Heart left ventricle (tissue), 16 donors: ENCODE results near the gene OLA1. TPM values are rescaled to one million over a fixed set of nuclear protein-coding genes. Genes with fewer than 3 reads are reported as not detected.

Experiments used
- ATAC-seq, 4 donors: fragments of 200-7000 bp; cut with Tn5 transposase; one replicate each; pipeline ENCODE4 v1.9.1; 2020 to 2022; ENCODE audit warnings: moderate library complexity in 4 of 4, mild to moderate bottlenecking in 3 of 4, moderate number of reproducible peaks in 1 of 4
- DNase-seq, 5 donors: peaks; one replicate each; pipeline ENCODE4 v3.0.0-alpha.2; 2020
- H3K27ac ChIP-seq, 12 donors: fragments of 200-600 bp; sonication (generic) in 4 of 12; one replicate each; pipeline versions ENCODE4 v1.5.0 to v1.8.0; 2016 to 2022; ENCODE audit warnings: mild to moderate bottlenecking in 2 of 12
- H3K27me3 ChIP-seq, 9 donors: fragments of 200-600 bp; sonication (generic) in 2 of 9; one replicate each; pipeline versions ENCODE4 v1.5.1 to v1.8.0; 2016 to 2022; ENCODE audit warnings: mild to moderate bottlenecking in 3 of 9
- H3K36me3 ChIP-seq, 9 donors: fragments of 200-600 bp; sonication (generic) in 2 of 9; one replicate each; pipeline versions ENCODE4 v1.5.0 to v1.8.0; 2018 to 2022; ENCODE audit warnings: mild to moderate bottlenecking in 2 of 9
- H3K4me1 ChIP-seq, 12 donors: fragments of 200-600 bp; sonication (generic) in 4 of 12; one replicate each; pipeline versions ENCODE4 v1.5.0 to v1.8.0; 2016 to 2022; ENCODE audit warnings: mild to moderate bottlenecking in 3 of 12
- H3K4me3 ChIP-seq, 12 donors: fragments of 200-600 bp; sonication (generic) in 4 of 12; one replicate each; pipeline versions ENCODE4 v1.5.0 to v1.8.0; 2017 to 2022; ENCODE audit warnings: mild to moderate bottlenecking in 9 of 12, moderate library complexity in 4 of 12
- H3K9me3 ChIP-seq, 12 donors: fragments of 200-600 bp; sonication (generic) in 4 of 12; one replicate each; pipeline versions ENCODE4 v1.5.0 to v1.8.0; 2016 to 2022; ENCODE audit warnings: mild to moderate bottlenecking in 1 of 12
- POLR2A ChIP-seq, 2 donors: fragments of 450-650 bp; IDR thresholded peaks; one replicate each; pipeline ENCODE4 v1.6.1; 2017; ENCODE audit warnings: antibody characterized with exemption in 2 of 2, mild to moderate bottlenecking in 2 of 2, moderate library complexity in 2 of 2
- WGBS, 4 donors: extraction: QIAGEN DNeasy Blood & Tissue Kit in 2 of 4; methylation state at CpG; one replicate each; pipeline versions ENCODE4 v1.1.5 to v1.1.7; 2013 to 2018; 5-methylcytosine and 5-hydroxymethylcytosine counted together
- intact Hi-C, 10 donors: fragments of 100-400 bp; cut with DNase I; formaldehyde crosslinking; loops; one replicate each; pipeline versions ENCODE4 v1.11.1 to v1.14.2; 2022
- polyA plus RNA-seq, 2 donors: library from polyadenylated mRNA; stranded (reverse); fragments of 200-250 nt; gene quantifications; one replicate each; pipeline ENCODE4 v1.2.3, GENCODE V29; 2013
- total RNA-seq, 9 donors: library from RNA; depleted of rRNA in 2 of 9; stranded (reverse); fragments of >200 nt in 2 of 9; fragmentation: NEBNext Ultra II Directional in 3 of 9; extraction: Animal tissue kit (Norgen Biotek cat#: 25700) in 3 of 9; gene quantifications; one replicate each; pipeline versions ENCODE4 v1.1.0 to v1.2.4, GENCODE V29; 2016 to 2023
- TF ChIP-seq, protein P1 (sequence below), 12 donors: fragments of 200-600 bp; sonication (generic) in 4 of 12; IDR thresholded peaks; one replicate each; pipeline versions ENCODE4 v1.5.0 to v1.8.0; 2018 to 2022; ENCODE audit warnings: antibody characterized with exemption in 12 of 12, mild to moderate bottlenecking in 5 of 12
- donor health status: ischemic (EF 13 %, LVEDD 7.1; RV severe dilation, severe dysfunction).
- donor health status: healthy with polysubstance abuse.
- donor health status: DM: no; HTN: yes; CAD: no.
- donor health status: DM: no; HTN: no; CAD: no.
- donor health status: ischemic (EF 25% LVEDD 6.9; RV normal size, moderate dysfunction).
- donor health status: ischemic (EF 25% LVEDD 5.7; RV mildly dilated, moderate dysfunction).
- donor health status: healthy.
- donor health status: DM: yes; HTN: yes; CAD: no.
- donor health status: ischemic (EF 35%, LVEDD 5.7; RV mildly dilated, moderate dysfunction).
- donor health status: nonischemic (EF 11% LVEDD 7.7; RV severe dilation, severe dysfunction).
- donor health status: DM: yes; HTN: yes; CAD: no.
- donor health status: PGD.
- donor health status: ischemic (EF 29% LVEDD 5.4; RV normal size, mild dysfunction).
- donor health status: nonischemic (EF 23%, LVEDD 6.1; RV moderate dilation, normal function).

The OLA1 gene
- total and polyA plus RNA-seq, 11 donors: 41.5 to 91.7 (median 72.5) TPM

DNA sequence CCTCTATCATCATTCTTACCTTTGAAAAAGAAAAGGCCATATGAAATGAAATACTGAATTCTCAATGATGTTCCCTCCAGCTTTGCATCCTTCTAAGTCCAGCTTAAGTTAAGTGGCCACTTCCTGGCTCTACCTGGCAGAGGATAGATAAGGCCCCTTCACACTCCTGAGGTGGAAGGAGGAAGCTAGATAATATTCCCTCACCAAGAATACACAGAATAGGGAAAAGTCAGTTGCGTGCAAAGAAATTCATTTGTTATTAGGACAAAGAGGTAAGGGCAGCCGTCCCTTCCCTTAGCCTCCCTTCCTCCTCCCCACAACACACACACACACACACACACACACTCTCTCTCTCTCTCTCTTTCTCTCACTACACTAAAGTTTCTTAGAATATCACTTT, 37.5 kb downstream of the OLA1 start:
- WGBS, 4 donors: 78 to 88% (median 82%) methylated on average over 2 of the region's 2 CpGs
- intact Hi-C loops: no loop called here
- no peaks in the 10 kb centered on the region for H3K27me3 ChIP-seq
- H3K4me1 ChIP-seq: peaks cover 0 to 5% (median 0%) of the 10 kb centered on the region in 12 donors
- no peaks in the 10 kb centered on the region for H3K9me3 ChIP-seq
- TF ChIP-seq, protein P1, sequence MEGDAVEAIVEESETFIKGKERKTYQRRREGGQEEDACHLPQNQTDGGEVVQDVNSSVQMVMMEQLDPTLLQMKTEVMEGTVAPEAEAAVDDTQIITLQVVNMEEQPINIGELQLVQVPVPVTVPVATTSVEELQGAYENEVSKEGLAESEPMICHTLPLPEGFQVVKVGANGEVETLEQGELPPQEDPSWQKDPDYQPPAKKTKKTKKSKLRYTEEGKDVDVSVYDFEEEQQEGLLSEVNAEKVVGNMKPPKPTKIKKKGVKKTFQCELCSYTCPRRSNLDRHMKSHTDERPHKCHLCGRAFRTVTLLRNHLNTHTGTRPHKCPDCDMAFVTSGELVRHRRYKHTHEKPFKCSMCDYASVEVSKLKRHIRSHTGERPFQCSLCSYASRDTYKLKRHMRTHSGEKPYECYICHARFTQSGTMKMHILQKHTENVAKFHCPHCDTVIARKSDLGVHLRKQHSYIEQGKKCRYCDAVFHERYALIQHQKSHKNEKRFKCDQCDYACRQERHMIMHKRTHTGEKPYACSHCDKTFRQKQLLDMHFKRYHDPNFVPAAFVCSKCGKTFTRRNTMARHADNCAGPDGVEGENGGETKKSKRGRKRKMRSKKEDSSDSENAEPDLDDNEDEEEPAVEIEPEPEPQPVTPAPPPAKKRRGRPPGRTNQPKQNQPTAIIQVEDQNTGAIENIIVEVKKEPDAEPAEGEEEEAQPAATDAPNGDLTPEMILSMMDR (IDR thresholded peaks at IDR 0.05): no peak
- no peak for TF ChIP-seq POLR2A (IDR thresholded peaks at IDR 0.05)
- ATAC-seq (no peak), DNase-seq (no peak)
- no peak overlapping the region for H3K27ac ChIP-seq
- no peaks in the 10 kb centered on the region for H3K36me3 ChIP-seq
- no peak overlapping the region for H3K4me3 ChIP-seq

DNA sequence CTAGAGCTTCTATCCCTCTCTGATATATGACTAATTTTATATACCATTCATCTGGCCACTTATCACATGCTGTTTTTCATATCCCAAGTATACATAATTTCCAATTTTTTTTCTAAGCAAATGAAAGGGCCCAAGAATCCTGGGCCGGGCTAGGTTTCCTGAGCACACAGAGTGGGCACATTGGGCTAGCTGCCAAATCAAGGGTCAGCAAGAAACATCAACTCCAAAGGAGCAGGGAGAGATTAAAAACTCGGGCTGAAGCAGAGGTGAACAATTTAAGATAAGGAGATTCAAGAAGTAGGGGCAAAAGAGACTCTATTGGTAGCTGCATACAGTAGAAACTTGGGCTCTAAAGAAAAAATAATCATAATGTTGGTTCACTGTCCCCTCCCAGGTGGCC, 39.0 kb downstream of the OLA1 start:
- intact Hi-C loops: no loop called here

DNA sequence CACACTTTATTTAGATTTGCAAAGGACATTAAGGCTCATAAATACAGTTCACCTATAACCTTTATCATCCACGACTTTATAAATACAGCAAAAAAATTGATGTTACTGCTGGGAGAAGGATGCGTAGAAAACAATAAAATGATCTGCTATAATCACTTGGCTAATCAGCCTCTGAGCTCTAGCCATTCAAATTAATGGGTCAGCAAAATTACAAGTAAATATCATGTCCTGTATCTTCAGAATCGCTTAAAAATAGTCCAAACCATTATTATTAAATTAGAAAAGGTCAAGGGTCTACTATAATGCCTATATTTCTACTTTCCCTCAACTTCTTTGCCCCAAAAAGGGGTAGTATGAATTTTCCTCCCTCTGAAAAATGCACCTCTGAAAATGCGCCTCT, 40.3 kb downstream of the OLA1 start:
- TF ChIP-seq, protein P1 (IDR thresholded peaks at IDR 0.05): no peak
- TF ChIP-seq POLR2A (IDR thresholded peaks at IDR 0.05): no peak
- Histone ChIP-seq H3K27ac (no peak overlapping the region), H3K4me1 (no peaks in the 10 kb centered on the region), H3K27me3 (no peaks in the 10 kb centered on the region), H3K4me3 (no peak overlapping the region), H3K9me3 (no peaks in the 10 kb centered on the region), H3K36me3 (no peaks in the 10 kb centered on the region)
- intact Hi-C loops: no loop called here
- DNase-seq (no peak), ATAC-seq (no peak)
- WGBS, 4 donors: 69 to 98% (median 90%) methylated on average over 4 of the region's 4 CpGs

More for the DNA sequence above, 39.0 kb downstream of the OLA1 start:
- WGBS, 4 donors: 61 to 70% (median 67%) methylated on average over 2 of the region's 2 CpGs
- TF ChIP-seq POLR2A (IDR thresholded peaks at IDR 0.05): no peak
- TF ChIP-seq, protein P1 (IDR thresholded peaks at IDR 0.05): no peak
- ATAC-seq (no peak), DNase-seq (no peak)
- no peaks in the 10 kb centered on the region for H3K27me3 ChIP-seq
- no peaks in the 10 kb centered on the region for H3K4me1 ChIP-seq
- H3K4me3 ChIP-seq: no peak overlapping the region
- no peaks in the 10 kb centered on the region for H3K9me3 ChIP-seq
- no peak overlapping the region for H3K27ac ChIP-seq
- H3K36me3 ChIP-seq: no peaks in the 10 kb centered on the region

DNA sequence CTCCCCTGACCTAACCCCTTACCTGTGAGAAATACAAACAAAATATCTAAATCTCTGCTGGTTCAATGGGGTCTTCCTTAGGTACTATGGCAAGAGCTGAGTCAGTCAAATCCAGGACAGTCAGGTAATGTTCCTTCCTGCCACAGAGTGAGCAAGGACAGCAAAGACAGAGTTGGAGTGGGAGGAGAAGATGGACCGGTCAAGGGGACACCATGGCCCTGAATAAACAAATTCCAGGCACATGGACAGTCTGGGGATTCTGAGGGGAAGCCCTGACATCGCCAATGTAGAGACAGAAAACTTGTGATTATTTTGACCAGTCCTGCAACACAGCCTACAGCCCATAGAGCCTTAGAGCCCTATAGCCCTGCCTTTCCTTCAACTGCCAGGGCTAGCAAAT, 42.8 kb downstream of the OLA1 start:
- DNase-seq (no peak), ATAC-seq (no peak)
- H3K36me3 ChIP-seq: no peaks in the 10 kb centered on the region
- no peaks in the 10 kb centered on the region for H3K9me3 ChIP-seq
- no peak overlapping the region for H3K27ac ChIP-seq
- no peaks in the 10 kb centered on the region for H3K27me3 ChIP-seq
- intact Hi-C loops: no loop called here
- TF ChIP-seq, protein P1 (IDR thresholded peaks at IDR 0.05): no peak
- TF ChIP-seq POLR2A (IDR thresholded peaks at IDR 0.05): no peak
- H3K4me3 ChIP-seq: no peak overlapping the region
- 84 to 100% (median 96%) methylated on average over 2 of the region's 2 CpGs for WGBS, 4 donors
- H3K4me1 ChIP-seq: no peaks in the 10 kb centered on the region
